Caco-2 (cell line): Measurements from ENCODE around the gene HOXB4. TPM values are rescaled to one million over a fixed set of nuclear protein-coding genes. Genes with fewer than 3 reads are reported as not detected.

Experiments used
- BruUV-seq: library from RNA; stranded (reverse); fragments of 400-500 nt; replicated peaks from 2 replicates; lab custom pipeline; 2021; lab: Mats Ljungman, UMichigan
- CTCF ChIA-PET: fragments of 300-600 bp; sonication (Branson Sonifier 250); formaldehyde crosslinking; loops from one replicate; lab custom pipeline; 2022; ENCODE audit warnings: antibody characterized with exemption; lab: Charles Lee
- POLR2A ChIA-PET: fragments of 300-600 bp; sonication (Branson Sonifier 250); formaldehyde crosslinking; loops from one replicate; lab custom pipeline; 2022; ENCODE audit warnings: antibody characterized with exemption; lab: Charles Lee
- DNase-seq, 2 experiments: peaks; one replicate each; pipeline versions ENCODE4 v3.0.0 to v3.0.0-alpha.2; 2020 to 2022
- H3K27me3 ChIP-seq: replicated peaks from 2 replicates; pipeline ENCODE4 v1.6.0; 2011; ENCODE audit warnings: low read length; ENCODE audit not compliant: control insufficient read depth, insufficient read depth
- H3K36me3 ChIP-seq: 2 replicates; pipeline ENCODE4 v1.5.1; 2011; ENCODE audit warnings: low read length; ENCODE audit not compliant: control insufficient read depth, insufficient read depth
- H3K4me1 ChIP-seq: fragments of 250-450 bp; sonication (Bioruptor Pico); 2 replicates; pipeline ENCODE4 v1.5.1; 2020; ENCODE audit warnings: mild to moderate bottlenecking
- H3K4me3 ChIP-seq: 2 replicates; pipeline ENCODE4 v1.5.1; 2011; ENCODE audit warnings: low read depth, mild to moderate bottlenecking, control low read depth, low read length
- H3K9me3 ChIP-seq: fragments of 250-450 bp; sonication (Bioruptor Pico); 2 replicates; pipeline ENCODE4 v1.5.1; 2020; ENCODE audit warnings: mild to moderate bottlenecking, moderate library complexity
- H3K27ac Mint-ChIP-seq: one replicate; pipeline ENCODE4 v1.8.0; 2022; ENCODE audit warnings: mixed read lengths; ENCODE audit not compliant: unreplicated experiment
- H3K27me3 Mint-ChIP-seq: one replicate; pipeline ENCODE4 v1.8.0; 2022; ENCODE audit warnings: mixed read lengths; ENCODE audit not compliant: insufficient read depth, unreplicated experiment
- H3K36me3 Mint-ChIP-seq: one replicate; pipeline ENCODE4 v1.8.0; 2022; ENCODE audit warnings: mild to moderate bottlenecking, mixed read lengths; ENCODE audit not compliant: insufficient read depth, unreplicated experiment
- H3K4me1 Mint-ChIP-seq: one replicate; pipeline ENCODE4 v1.8.0; 2022; ENCODE audit warnings: low read depth, mixed read lengths; ENCODE audit not compliant: unreplicated experiment
- H3K4me3 Mint-ChIP-seq: one replicate; pipeline ENCODE4 v1.8.0; 2022; ENCODE audit warnings: mild to moderate bottlenecking, moderate library complexity, mixed read lengths; ENCODE audit not compliant: unreplicated experiment
- H3K9me3 Mint-ChIP-seq: one replicate; pipeline ENCODE4 v1.8.0; 2022; ENCODE audit warnings: mixed read lengths; ENCODE audit not compliant: unreplicated experiment
- intact Hi-C: fragments of 100-400 bp; cut with micrococcal nuclease; formaldehyde crosslinking; loops from one replicate; pipeline ENCODE4 v1.10.0; 2022; ENCODE audit not compliant: unreplicated experiment
- total RNA-seq: library from RNA; stranded (reverse); gene quantifications from 2 replicates; pipeline ENCODE4 v1.2.3, GENCODE V29; 2022
- TF ChIP-seq, protein P1 (sequence below), 2 experiments: fragments of 200-600 bp in 1 of 2; IDR thresholded peaks; 1 replicate in 1 of 2; 2 replicates in 1 of 2; pipeline versions ENCODE4 v1.5.1 to v1.8.0; 2011 to 2022; ENCODE audit warnings: antibody characterized with exemption in 1 of 2, control low read depth in 1 of 2, inconsistent platforms in 1 of 2, low read depth in 1 of 2, low read length in 1 of 2, mild to moderate bottlenecking in 1 of 2, moderate library complexity in 1 of 2; ENCODE audit not compliant: insufficient read depth in 1 of 2, severe bottlenecking in 1 of 2, unreplicated experiment in 1 of 2

The HOXB4 gene
- total RNA-seq, 1 experiment from 2014 or later = 3.4 TPM

DNA sequence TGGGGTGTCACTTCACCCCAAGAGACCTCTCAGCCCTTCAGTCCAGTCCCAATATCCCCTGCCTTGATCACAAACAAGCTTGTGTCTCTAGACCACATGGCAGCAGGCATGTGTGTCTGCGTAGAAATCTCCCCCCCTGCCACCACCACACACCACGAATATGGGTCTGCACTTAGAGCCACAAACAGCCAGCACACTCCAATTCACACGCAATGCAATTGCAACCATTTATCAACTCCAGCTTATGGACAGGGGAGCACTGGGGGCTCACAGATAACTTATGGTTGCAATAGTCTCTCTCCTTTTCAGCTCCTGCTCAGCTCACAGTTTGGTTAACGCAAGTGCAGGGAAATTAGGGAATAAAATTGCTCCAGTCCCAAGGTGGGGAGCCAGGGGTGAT, 45.4 kb upstream of the HOXB4 start:
- Histone ChIP-seq H3K9me3 (no peaks in the 10 kb centered on the region), H3K27me3 (peaks cover 34% of the 10 kb centered on the region), H3K36me3 (no peaks in the 10 kb centered on the region), H3K4me3 (no peak overlapping the region), H3K4me1 (peaks cover 11% of the 10 kb centered on the region)
- intact Hi-C loops = no loop called here
- peaks cover 17% of the 10 kb centered on the region for H3K4me1 Mint-ChIP-seq
- TF ChIP-seq, protein P1, sequence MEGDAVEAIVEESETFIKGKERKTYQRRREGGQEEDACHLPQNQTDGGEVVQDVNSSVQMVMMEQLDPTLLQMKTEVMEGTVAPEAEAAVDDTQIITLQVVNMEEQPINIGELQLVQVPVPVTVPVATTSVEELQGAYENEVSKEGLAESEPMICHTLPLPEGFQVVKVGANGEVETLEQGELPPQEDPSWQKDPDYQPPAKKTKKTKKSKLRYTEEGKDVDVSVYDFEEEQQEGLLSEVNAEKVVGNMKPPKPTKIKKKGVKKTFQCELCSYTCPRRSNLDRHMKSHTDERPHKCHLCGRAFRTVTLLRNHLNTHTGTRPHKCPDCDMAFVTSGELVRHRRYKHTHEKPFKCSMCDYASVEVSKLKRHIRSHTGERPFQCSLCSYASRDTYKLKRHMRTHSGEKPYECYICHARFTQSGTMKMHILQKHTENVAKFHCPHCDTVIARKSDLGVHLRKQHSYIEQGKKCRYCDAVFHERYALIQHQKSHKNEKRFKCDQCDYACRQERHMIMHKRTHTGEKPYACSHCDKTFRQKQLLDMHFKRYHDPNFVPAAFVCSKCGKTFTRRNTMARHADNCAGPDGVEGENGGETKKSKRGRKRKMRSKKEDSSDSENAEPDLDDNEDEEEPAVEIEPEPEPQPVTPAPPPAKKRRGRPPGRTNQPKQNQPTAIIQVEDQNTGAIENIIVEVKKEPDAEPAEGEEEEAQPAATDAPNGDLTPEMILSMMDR (IDR thresholded peaks at IDR 0.05; ENCODE audit: insufficient read depth in 1 of 2, low read depth in 1 of 2, low read length in 1 of 2, severe bottlenecking in 1 of 2, unreplicated experiment in 1 of 2) = no peak
- H3K27ac Mint-ChIP-seq = no peak overlapping the region
- peaks cover 63% of the 10 kb centered on the region for H3K27me3 Mint-ChIP-seq
- DNase-seq = no peak
- no peak overlapping the region for H3K4me3 Mint-ChIP-seq
- BruUV-seq = no TSS peak
- H3K9me3 Mint-ChIP-seq = no peaks in the 10 kb centered on the region
- ChIA-PET POLR2A (no interaction called here), CTCF (interaction anchor here (0.8 to 1.6 kb wide), 3 partner anchors 255 to 316 kb away, joined by 3 to 4 read pairs (median 3); no protein-coding TSS in a partner anchor)
- H3K36me3 Mint-ChIP-seq = peaks cover 4% of the 10 kb centered on the region

DNA sequence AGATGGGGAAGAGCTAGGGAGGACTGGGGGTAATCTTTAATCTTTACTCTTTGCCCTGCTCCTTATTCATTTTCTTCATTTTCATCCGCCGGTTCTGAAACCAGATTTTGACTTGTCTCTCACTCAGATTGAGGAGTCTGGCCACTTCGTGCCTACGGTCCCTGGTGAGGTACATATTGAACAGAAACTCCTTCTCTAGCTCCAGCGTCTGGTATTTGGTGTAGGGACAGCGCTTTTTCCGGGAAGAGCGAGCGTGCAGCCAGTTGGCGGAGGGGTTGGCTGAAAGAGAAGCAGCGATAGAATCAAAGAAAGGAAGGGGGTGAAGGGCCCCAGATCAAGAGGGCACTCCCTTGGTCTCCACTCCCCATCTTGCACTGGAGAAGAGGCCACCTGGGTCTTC, 44.7 kb upstream of the HOXB4 start:
- Mint-ChIP-seq H3K4me1 (peaks cover 24% of the 10 kb centered on the region), H3K4me3 (no peak overlapping the region), H3K27me3 (peaks cover 63% of the 10 kb centered on the region), H3K27ac (no peak overlapping the region), H3K36me3 (peaks cover 7% of the 10 kb centered on the region), H3K9me3 (no peaks in the 10 kb centered on the region)
- intact Hi-C loops = no loop called here
- H3K36me3 ChIP-seq = no peaks in the 10 kb centered on the region
- H3K27me3 ChIP-seq = peaks cover 36% of the 10 kb centered on the region
- BruUV-seq = no TSS peak
- ChIA-PET POLR2A (no interaction called here), CTCF (interaction anchor here (0.6 to 2.2 kb wide), 4 partner anchors 10 to 299 kb away, joined by 3 to 9 read pairs (median 3); no protein-coding TSS in a partner anchor)
- no peak overlapping the region for H3K4me3 ChIP-seq
- peaks cover 16% of the 10 kb centered on the region for H3K4me1 ChIP-seq
- no peaks in the 10 kb centered on the region for H3K9me3 ChIP-seq
- TF ChIP-seq, protein P1 (IDR thresholded peaks at IDR 0.05; ENCODE audit: insufficient read depth in 1 of 2, low read depth in 1 of 2, low read length in 1 of 2, severe bottlenecking in 1 of 2, unreplicated experiment in 1 of 2) = no peak
- no peak for DNase-seq

DNA sequence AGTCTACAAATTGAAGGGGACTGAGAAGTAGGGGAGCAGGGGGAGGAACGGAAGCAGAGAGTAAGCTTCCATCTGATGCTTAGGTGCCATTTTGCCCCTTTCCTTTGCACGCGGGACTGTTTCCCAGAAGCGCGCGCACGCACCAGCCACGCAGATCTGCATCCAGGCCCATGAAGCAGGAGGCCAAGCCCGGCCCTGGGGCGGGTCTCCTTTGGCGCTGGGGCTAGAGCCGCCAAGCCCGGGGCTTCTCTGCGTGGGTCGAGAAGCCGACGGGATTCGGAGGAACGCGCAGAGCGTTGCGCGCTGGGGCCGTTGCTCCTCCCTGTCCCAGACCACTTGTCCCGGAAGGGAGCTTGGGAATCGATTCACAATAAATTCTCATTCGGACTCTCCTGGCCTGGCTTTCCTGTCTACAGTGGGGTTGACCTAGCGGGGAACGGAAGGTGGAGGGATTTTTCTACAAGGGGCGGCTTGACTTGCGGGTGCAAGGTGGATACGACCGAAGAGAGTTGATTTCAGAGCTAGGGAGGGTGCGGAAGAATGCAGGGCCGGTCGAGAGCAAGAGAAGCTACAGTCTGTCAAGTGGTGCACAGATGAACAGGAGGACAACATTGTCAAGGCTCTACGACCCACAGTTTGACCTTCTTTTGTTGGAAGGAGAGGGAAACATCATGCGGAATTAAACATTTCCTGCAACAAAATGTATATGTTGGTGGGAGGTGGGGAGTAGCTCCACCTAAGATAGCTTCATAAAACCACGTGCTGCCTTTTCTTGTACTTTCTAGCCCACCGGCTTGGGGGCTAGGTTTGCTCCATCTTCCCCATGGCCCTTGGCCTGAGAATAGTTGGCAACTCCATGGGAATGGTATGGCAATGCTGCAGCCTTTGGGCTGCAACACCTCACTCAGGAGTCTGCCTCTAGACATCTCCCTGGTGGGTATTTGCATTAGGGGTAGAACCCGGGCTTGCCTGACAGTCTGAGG, 43.6 kb upstream of the HOXB4 start:
- ChIA-PET CTCF (interaction anchor here (0.6 to 2.2 kb wide), 5 partner anchors 9 to 314 kb away, joined by 3 to 9 read pairs (median 4); no protein-coding TSS in a partner anchor), POLR2A (no interaction called here)
- Mint-ChIP-seq H3K9me3 (no peaks in the 10 kb centered on the region), H3K4me1 (peaks cover 34% of the 10 kb centered on the region), H3K27me3 (peaks cover 64% of the 10 kb centered on the region), H3K4me3 (no peak overlapping the region), H3K36me3 (peaks cover 7% of the 10 kb centered on the region), H3K27ac (no peak overlapping the region)
- TF ChIP-seq, protein P1 (IDR thresholded peaks at IDR 0.05; ENCODE audit: insufficient read depth in 1 of 2, low read depth in 1 of 2, low read length in 1 of 2, severe bottlenecking in 1 of 2, unreplicated experiment in 1 of 2) = no peak
- H3K27me3 ChIP-seq = peaks cover 29% of the 10 kb centered on the region
- intact Hi-C loops = no loop called here
- no TSS peak for BruUV-seq
- no peaks in the 10 kb centered on the region for H3K9me3 ChIP-seq
- DNase-seq = no peak
- H3K4me3 ChIP-seq = no peak overlapping the region
- peaks cover 12% of the 10 kb centered on the region for H3K4me1 ChIP-seq
- H3K36me3 ChIP-seq = no peaks in the 10 kb centered on the region
